ENCODE data around the gene SLC30A5.

Gene SLC30A5

DNA sequence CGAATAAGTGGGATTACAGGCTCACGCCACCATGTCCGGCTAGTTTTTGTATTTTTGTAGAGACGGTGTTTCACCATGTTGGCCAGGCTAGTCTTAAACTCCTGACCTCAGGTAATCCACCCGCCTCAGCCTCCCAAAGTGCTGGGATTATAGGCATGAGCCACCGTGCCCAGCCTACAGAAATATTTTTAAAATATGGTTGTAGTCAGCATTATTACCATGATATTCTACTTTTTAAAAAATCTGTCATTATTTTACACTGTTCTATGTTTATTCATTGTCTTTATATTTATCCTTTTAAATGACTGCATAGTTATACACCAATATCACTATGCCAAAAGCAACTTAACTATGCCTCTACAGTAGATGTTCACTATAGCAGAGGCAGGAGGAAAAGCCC is 41.6 kb upstream of the SLC30A5 start:
- TF ChIP-seq, protein P1, sequence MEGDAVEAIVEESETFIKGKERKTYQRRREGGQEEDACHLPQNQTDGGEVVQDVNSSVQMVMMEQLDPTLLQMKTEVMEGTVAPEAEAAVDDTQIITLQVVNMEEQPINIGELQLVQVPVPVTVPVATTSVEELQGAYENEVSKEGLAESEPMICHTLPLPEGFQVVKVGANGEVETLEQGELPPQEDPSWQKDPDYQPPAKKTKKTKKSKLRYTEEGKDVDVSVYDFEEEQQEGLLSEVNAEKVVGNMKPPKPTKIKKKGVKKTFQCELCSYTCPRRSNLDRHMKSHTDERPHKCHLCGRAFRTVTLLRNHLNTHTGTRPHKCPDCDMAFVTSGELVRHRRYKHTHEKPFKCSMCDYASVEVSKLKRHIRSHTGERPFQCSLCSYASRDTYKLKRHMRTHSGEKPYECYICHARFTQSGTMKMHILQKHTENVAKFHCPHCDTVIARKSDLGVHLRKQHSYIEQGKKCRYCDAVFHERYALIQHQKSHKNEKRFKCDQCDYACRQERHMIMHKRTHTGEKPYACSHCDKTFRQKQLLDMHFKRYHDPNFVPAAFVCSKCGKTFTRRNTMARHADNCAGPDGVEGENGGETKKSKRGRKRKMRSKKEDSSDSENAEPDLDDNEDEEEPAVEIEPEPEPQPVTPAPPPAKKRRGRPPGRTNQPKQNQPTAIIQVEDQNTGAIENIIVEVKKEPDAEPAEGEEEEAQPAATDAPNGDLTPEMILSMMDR (IDR thresholded peaks at IDR 0.05; ENCODE audit: borderline replicate concordance, insufficient read depth, low read depth, low read length): no peak
- H3K4me3 ChIP-seq (ENCODE audit: low read depth, low read length): no peak overlapping the region

GRCh38 chr5:69074664-69075521 is 18.9 kb upstream of the SLC30A5 start:
- no peak overlapping the region for H3K4me3 ChIP-seq (ENCODE audit: low read depth, low read length)
- TF ChIP-seq, protein P1 (IDR thresholded peaks at IDR 0.05; ENCODE audit: borderline replicate concordance, insufficient read depth, low read depth, low read length): no peak

DNA sequence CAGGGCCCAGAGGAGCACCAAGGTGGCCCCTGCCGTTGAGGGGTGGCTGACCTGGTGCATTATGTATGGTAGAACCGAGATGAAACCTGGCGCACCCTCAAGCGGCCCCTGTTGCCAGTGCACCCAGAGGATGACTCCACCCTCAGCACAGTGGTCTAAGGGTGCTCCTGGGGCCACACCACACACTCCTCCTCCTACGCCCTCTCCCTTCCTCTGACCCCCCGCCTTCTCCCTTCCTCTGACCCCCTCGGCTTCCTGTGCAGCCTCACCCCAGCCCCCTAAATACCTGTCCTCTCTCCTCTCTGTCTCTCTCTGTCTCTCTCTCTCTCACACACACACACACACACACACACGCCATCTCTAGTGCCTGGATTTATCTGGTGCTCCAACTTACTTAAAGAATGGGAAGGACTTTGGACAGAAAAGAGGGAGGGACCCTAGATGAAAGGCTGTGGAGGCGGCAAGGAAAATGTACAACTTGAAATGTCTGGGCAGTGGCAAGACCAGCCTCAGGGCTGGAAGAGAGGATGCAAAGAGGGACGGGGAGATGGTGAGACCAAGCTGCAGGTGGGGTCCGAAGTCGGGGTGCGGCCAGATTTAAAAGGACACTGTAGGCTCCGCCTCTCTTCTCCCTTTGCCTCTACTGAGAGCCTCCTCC is 18.2 kb upstream of the SLC30A5 start:
- H3K4me3 ChIP-seq (ENCODE audit: low read depth, low read length): no peak overlapping the region
- TF ChIP-seq, protein P1 (IDR thresholded peaks at IDR 0.05; ENCODE audit: borderline replicate concordance, insufficient read depth, low read depth, low read length): no peak

GRCh38 chr5:69078921-69079540 is 14.8 kb upstream of the SLC30A5 start:
- TF ChIP-seq, protein P1 (IDR thresholded peaks at IDR 0.05; ENCODE audit: borderline replicate concordance, insufficient read depth, low read depth, low read length): no peak
- H3K4me3 ChIP-seq (ENCODE audit: low read depth, low read length): no peak overlapping the region

DNA sequence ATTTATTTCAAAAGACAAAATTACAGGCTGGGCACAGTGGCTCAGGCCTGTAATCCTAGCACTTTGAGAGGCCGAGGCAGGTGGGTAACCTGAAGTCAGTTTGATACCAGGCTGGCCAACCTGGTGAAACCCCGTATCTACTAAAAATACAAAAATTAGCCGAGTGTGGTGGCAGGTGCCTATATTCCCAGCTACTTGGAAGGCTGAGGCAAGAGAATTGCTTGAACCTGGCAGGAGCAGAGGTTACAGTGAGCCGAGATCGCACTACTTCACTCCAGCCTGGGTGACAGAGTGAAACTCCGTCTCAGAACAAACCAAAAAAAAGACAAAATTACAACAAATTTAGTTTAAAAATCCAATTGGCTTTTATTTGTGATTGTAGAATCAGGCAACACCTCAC is 14.3 kb upstream of the SLC30A5 start:
- TF ChIP-seq, protein P1 (IDR thresholded peaks at IDR 0.05; ENCODE audit: borderline replicate concordance, insufficient read depth, low read depth, low read length): no peak

DNA sequence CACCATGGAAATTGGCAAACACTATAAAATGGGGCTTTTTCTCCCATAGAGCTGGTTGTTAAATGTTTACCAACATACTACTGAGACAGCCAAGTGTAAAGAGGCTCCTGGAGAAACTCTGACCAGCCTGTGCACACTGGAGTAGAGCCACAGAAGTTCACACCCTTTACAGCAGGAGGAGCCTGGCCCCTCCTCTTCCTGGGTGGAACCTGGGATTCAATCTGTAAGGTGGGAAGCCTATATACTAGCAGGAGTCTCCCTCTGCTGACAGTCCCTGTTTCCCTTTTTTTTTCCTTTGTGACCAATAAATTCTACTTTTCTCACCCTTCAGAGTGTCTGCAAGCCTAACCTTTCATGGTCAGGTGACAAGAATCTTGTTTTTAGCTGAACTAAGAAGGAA is 10.4 kb upstream of the SLC30A5 start:
- no peak overlapping the region for H3K4me3 ChIP-seq (ENCODE audit: low read depth, low read length)
- TF ChIP-seq, protein P1 (IDR thresholded peaks at IDR 0.05; ENCODE audit: borderline replicate concordance, insufficient read depth, low read depth, low read length): no peak

More for the DNA sequence above, 14.3 kb upstream of the SLC30A5 start:
- H3K4me3 ChIP-seq (ENCODE audit: low read depth, low read length): no peak overlapping the region

All from GM12875 (cell line).